Esophagus mucosa (tissue), 1 donor: ENCODE data around the gene GABARAP. TPM values are rescaled to one million over a fixed set of nuclear protein-coding genes. Genes with fewer than 3 reads are reported as not detected.

Experiments used
- ATAC-seq: fragments of 200-7000 bp; cut with Tn5 transposase; one replicate; pipeline ENCODE4 v1.9.1; 2020
- total RNA-seq: library from RNA; stranded (reverse); gene quantifications from one replicate; pipeline ENCODE4 v1.2.4, GENCODE V29; 2023
- donor health status: DM: yes; HTN: yes; CAD: no.

GABARAP gene
- total RNA-seq: 268 TPM

- peak; percentile 57 for ATAC-seq
Measured at GRCh38 chr17:7241783-7242716, at the start of gene GABARAP. Gene GABARAP, minus strand, starts transcription at chr17:7242449. Its CDS starts 119 bp downstream, at chr17:7242330.

- ATAC-seq: no peak
Measured at GRCh38 chr17:7290685-7291084, 48.4 kb upstream of the GABARAP start.

- no peak for ATAC-seq
Measured at GRCh38 chr17:7290166-7290565, 47.9 kb upstream of the GABARAP start.

GRCh38 chr17:7289256-7290032 lies 47.2 kb upstream of the GABARAP start:
- ATAC-seq: no peak

- no peak for ATAC-seq
Measured at GRCh38 chr17:7285679-7286078, 43.4 kb upstream of the GABARAP start.

GRCh38 chr17:7284911-7285310 lies 42.7 kb upstream of the GABARAP start:
- no peak for ATAC-seq

- no peak for ATAC-seq
Measured at GRCh38 chr17:7283471-7284216, 41.4 kb upstream of the GABARAP start.

- no peak for ATAC-seq
Measured at GRCh38 chr17:7282752-7283321, 40.6 kb upstream of the GABARAP start.

GRCh38 chr17:7281953-7282751 lies 39.9 kb upstream of the GABARAP start:
- ATAC-seq: no peak

- peak; percentile 87 for ATAC-seq
Measured at GRCh38 chr17:7281074-7281952, 39.1 kb upstream of the GABARAP start, which contains the start of gene SLC2A4. Gene SLC2A4, plus strand, starts transcription at chr17:7281718. Its CDS starts 217 bp downstream, at chr17:7281935.

- peak; percentile 83 for ATAC-seq
Measured at GRCh38 chr17:7280519-7281073, 38.3 kb upstream of the GABARAP start.

- no peak for ATAC-seq
Measured at GRCh38 chr17:7279448-7279847, 37.2 kb upstream of the GABARAP start.

- ATAC-seq: no peak
Measured at GRCh38 chr17:7266784-7267183, 24.5 kb upstream of the GABARAP start.

- ATAC-seq: no peak
Measured at GRCh38 chr17:7263801-7264078, 21.5 kb upstream of the GABARAP start.

GRCh38 chr17:7262935-7263800 lies 20.9 kb upstream of the GABARAP start:
- ATAC-seq: peak; percentile 70

- ATAC-seq: peak; percentile 79
Measured at GRCh38 chr17:7262192-7262934, 20.1 kb upstream of the GABARAP start, which contains the start of gene CLDN7. Gene CLDN7, minus strand, starts transcription at chr17:7262478. Its CDS starts 435 bp downstream, at chr17:7262043.

GRCh38 chr17:7261379-7262191 lies 19.3 kb upstream of the GABARAP start:
- peak; percentile 0 for ATAC-seq
